Ovary (tissue), 9 donors: ENCODE measurements around the gene SNRPD3. TPM values are rescaled to one million over a fixed set of nuclear protein-coding genes. Genes with fewer than 3 reads are reported as not detected.

Experiments
- DNase-seq, 5 donors: peaks; one replicate each; pipeline ENCODE4 v3.0.0-alpha.2; 2019 to 2020
- H3K27ac ChIP-seq, 2 donors: fragments of 200-600 bp; one replicate each; pipeline versions ENCODE4 v1.5.1 to v1.8.0; 2019 to 2022
- H3K27me3 ChIP-seq: fragments of 200-600 bp; one replicate; pipeline ENCODE4 v1.8.0; 2022
- H3K36me3 ChIP-seq: fragments of 200-600 bp; sonication (generic); one replicate; pipeline ENCODE4 v1.5.1; 2019
- H3K4me1 ChIP-seq: one replicate; pipeline ENCODE4 v1.8.1; 2013; ENCODE audit warnings: mild to moderate bottlenecking, moderate library complexity; ENCODE audit not compliant: insufficient read depth
- H3K4me3 ChIP-seq: fragments of 200-600 bp; sonication (generic); one replicate; pipeline ENCODE4 v1.5.1; 2017
- H3K9me3 ChIP-seq, 2 donors: fragments of 200-600 bp in 1 of 2; sonication (generic) in 1 of 2; one replicate each; pipeline versions ENCODE4 v1.5.1 to v1.8.1; 2013 to 2019; ENCODE audit warnings: mild to moderate bottlenecking in 1 of 2, moderate library complexity in 1 of 2
- EP300 ChIP-seq: sonication (generic); formaldehyde crosslinking; IDR thresholded peaks from one replicate; pipeline ENCODE4 v1.6.1; 2017; ENCODE audit warnings: antibody characterized with exemption
- POLR2A ChIP-seq: fragments of 450-650 bp; IDR thresholded peaks from one replicate; pipeline ENCODE4 v1.6.1; 2017; ENCODE audit warnings: antibody characterized with exemption, mild to moderate bottlenecking, moderate library complexity
- WGBS, 3 donors: extraction: QIAGEN DNeasy Blood & Tissue Kit in 1 of 3; methylation state at CpG; one replicate each; pipeline versions ENCODE4 v1.1.5 to v1.1.7; 2013 to 2017; 5-methylcytosine and 5-hydroxymethylcytosine counted together
- intact Hi-C, 4 donors: fragments of 100-400 bp; cut with DNase I; formaldehyde crosslinking; loops; one replicate each; pipeline versions ENCODE4 v1.11.0 to v1.15.1; 2022 to 2023
- polyA plus RNA-seq, 2 donors: library from polyadenylated mRNA; stranded (reverse); fragments of 200-250 nt in 1 of 2; fragments of 350-450 nt in 1 of 2; fragmentation: Illumina TruSeq in 1 of 2; extraction: RNeasy Lipid Tissue Mini Kit (QIAGEN cat#74804) in 1 of 2; gene quantifications; one replicate each; pipeline ENCODE4 v1.2.3, GENCODE V29; 2013 to 2014
- total RNA-seq, 7 donors: library from RNA; depleted of rRNA in 2 of 7; stranded (reverse); fragments of >200 nt in 2 of 7; fragmentation: NEBNext Ultra II Directional in 3 of 7; extraction: Animal tissue kit (Norgen Biotek cat#: 25700) in 3 of 7; gene quantifications; one replicate each; pipeline versions ENCODE4 v1.1.0 to v1.2.4, GENCODE V29; 2016 to 2023
- TF ChIP-seq, protein P1 (sequence below), 3 donors: fragments of 450-650 bp in 2 of 3; fragments of 200-600 bp in 1 of 3; IDR thresholded peaks; one replicate each; pipeline versions ENCODE4 v1.5.1 to v1.8.0; 2016 to 2022; ENCODE audit warnings: antibody characterized with exemption in 3 of 3, mild to moderate bottlenecking in 1 of 3
- donor health status: DM: no; HTN: no; CAD: no; lungs with moderate emphysema.
- donor health status: DM: no; HTN: no; CAD: no.
- donor health status: Bipolar disorder and iron deficiency.
- donor health status: DM: yes; HTN: yes; CAD: no.
- donor health status: DM: no; HTN: no; CAD: no.
- donor health status: DM: yes; HTN: yes; CAD: no.

Gene SNRPD3
- total and polyA plus RNA-seq, 9 donors, result 62.9 to 154 (median 86.5) TPM

DNA sequence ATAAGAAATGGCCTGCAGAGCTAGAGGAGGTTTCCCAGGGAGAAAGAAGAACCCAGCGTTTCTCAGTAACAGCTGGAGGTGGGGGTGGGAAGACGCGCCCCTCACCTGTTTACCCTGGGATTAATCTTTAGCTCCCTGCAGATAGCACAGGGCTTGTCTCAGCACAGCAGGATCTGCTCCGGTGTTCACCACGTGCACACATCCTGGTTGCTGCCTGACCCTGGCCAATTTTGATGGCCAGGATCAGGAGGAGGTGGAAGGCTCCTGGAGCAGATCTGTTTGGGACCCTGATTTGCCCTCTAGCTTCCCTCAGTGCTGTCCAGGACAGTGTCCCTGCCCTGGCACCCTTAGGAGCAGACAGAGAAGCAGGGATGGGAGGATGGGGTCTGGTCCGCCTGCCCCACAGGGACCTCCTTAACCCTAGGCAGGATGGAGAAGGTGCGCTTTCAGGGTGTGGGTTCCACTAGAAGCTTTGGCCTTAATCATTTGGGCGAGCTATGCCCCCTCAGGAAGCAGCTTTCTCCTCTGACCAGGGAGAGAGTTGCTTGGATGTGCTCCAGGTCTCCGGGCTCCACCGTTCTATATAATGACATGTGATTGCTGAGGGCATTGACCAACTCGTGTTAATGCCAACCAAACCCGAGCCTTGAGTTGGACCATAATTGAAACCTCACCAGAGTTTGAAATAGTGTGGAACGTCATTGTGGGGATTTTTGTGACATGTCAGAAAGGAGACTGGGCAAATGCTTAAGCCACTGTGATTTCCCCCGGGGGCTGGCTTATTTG lies 41.4 kb upstream of the SNRPD3 start:
- intact Hi-C loops, result loop anchor here in 1 of 4 donors (10.0 kb wide), 1 partner anchor 80 kb away; no protein-coding TSS in a partner anchor
- WGBS, 3 donors, result 65 to 81% (median 66%) methylated on average over 14 of the region's 14 CpGs

GRCh38 chr22:24515027-24515338 lies 40.8 kb upstream of the SNRPD3 start:
- H3K27ac ChIP-seq, result no peak overlapping the region
- no peak for TF ChIP-seq POLR2A
- no peak for TF ChIP-seq EP300
- TF ChIP-seq, protein P1, sequence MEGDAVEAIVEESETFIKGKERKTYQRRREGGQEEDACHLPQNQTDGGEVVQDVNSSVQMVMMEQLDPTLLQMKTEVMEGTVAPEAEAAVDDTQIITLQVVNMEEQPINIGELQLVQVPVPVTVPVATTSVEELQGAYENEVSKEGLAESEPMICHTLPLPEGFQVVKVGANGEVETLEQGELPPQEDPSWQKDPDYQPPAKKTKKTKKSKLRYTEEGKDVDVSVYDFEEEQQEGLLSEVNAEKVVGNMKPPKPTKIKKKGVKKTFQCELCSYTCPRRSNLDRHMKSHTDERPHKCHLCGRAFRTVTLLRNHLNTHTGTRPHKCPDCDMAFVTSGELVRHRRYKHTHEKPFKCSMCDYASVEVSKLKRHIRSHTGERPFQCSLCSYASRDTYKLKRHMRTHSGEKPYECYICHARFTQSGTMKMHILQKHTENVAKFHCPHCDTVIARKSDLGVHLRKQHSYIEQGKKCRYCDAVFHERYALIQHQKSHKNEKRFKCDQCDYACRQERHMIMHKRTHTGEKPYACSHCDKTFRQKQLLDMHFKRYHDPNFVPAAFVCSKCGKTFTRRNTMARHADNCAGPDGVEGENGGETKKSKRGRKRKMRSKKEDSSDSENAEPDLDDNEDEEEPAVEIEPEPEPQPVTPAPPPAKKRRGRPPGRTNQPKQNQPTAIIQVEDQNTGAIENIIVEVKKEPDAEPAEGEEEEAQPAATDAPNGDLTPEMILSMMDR (IDR thresholded peaks at IDR 0.05), result no peak
- H3K4me3 ChIP-seq, result no peak overlapping the region
- no peaks in the 10 kb centered on the region for H3K9me3 ChIP-seq
- intact Hi-C loops, result loop anchor here in 1 of 4 donors (10.0 kb wide), 1 partner anchor 80 kb away; no protein-coding TSS in a partner anchor
- no peaks in the 10 kb centered on the region for H3K36me3 ChIP-seq
- H3K4me1 ChIP-seq, result no peaks in the 10 kb centered on the region
- 88 to 89% (median 88%) methylated on average over 8 of the region's 8 CpGs for WGBS, 3 donors
- no peaks in the 10 kb centered on the region for H3K27me3 ChIP-seq
- DNase-seq, result no peak

More for the DNA sequence above, 41.4 kb upstream of the SNRPD3 start:
- no peaks in the 10 kb centered on the region for H3K9me3 ChIP-seq
- TF ChIP-seq POLR2A (no peak), EP300 (no peak)
- TF ChIP-seq, protein P1 (IDR thresholded peaks at IDR 0.05), result no peak
- H3K27ac ChIP-seq, result no peak overlapping the region
- no peak overlapping the region for H3K4me3 ChIP-seq
- H3K27me3 ChIP-seq, result no peaks in the 10 kb centered on the region
- H3K4me1 ChIP-seq, result no peaks in the 10 kb centered on the region
- no peaks in the 10 kb centered on the region for H3K36me3 ChIP-seq
- no peak for DNase-seq

DNA sequence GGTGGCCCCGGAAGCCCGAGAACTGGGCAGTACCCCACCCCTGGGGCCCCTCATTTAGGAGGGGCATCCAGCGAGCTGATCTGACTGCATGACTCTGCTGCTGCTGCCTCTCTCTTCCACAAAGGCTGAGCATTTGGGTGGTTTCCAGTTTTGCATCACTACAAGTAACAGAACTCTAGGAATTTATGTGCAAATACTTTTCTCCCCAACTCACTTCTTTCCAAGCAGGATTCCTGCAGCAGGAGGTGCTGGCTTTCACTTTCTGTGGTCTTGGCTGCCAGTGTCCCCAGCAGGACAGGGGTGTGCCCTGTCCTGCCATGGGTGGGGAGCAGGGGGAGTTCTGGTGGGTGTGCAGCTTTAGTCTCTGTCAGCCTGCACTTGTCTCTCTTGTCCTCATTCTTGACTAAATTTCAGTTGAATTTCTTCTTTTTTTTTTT lies 39.5 kb upstream of the SNRPD3 start:
- intact Hi-C loops, result loop anchor here in 1 of 4 donors (10.0 kb wide), 1 partner anchor 82 kb away; no protein-coding TSS in a partner anchor
- Histone ChIP-seq H3K9me3 (no peaks in the 10 kb centered on the region), H3K36me3 (no peaks in the 10 kb centered on the region), H3K27me3 (no peaks in the 10 kb centered on the region), H3K4me1 (no peaks in the 10 kb centered on the region), H3K4me3 (no peak overlapping the region), H3K27ac (no peak overlapping the region)
- TF ChIP-seq, protein P1 (IDR thresholded peaks at IDR 0.05), result no peak
- no peak for TF ChIP-seq EP300
- TF ChIP-seq POLR2A, result no peak
- 10 to 20% (median 13%) methylated on average over 3 of the region's 3 CpGs for WGBS, 3 donors
- no peak for DNase-seq

- no peaks in the 10 kb centered on the region for H3K36me3 ChIP-seq
- H3K4me1 ChIP-seq, result no peaks in the 10 kb centered on the region
- intact Hi-C loops, result loop anchor here in 1 of 4 donors (10.0 kb wide), 1 partner anchor 83 kb away; no protein-coding TSS in a partner anchor
- DNase-seq, result no peak
- H3K27me3 ChIP-seq, result no peaks in the 10 kb centered on the region
- WGBS, 3 donors, result 84 to 100% (median 85%) methylated on average over 2 of the region's 2 CpGs
- H3K9me3 ChIP-seq, result no peaks in the 10 kb centered on the region
- TF ChIP-seq, protein P1 (IDR thresholded peaks at IDR 0.05), result no peak
- TF ChIP-seq EP300, result no peak
- TF ChIP-seq POLR2A, result no peak
- H3K4me3 ChIP-seq, result no peak overlapping the region
- H3K27ac ChIP-seq, result no peak overlapping the region
Measured at GRCh38 chr22:24517446-24517845, 38.4 kb upstream of the SNRPD3 start.
